CD4-positive, alpha-beta T cell treated with Interleukin-6 at 100 ng/mL for 8 hours (primary cell): ENCODE data around the gene TP53I11.

Experiments used
- DNase-seq: peaks from one replicate; pipeline ENCODE4 v3.0.0-alpha.2; 2020; ENCODE audit warnings: mixed read lengths, low spot score

Gene TP53I11

DNA sequence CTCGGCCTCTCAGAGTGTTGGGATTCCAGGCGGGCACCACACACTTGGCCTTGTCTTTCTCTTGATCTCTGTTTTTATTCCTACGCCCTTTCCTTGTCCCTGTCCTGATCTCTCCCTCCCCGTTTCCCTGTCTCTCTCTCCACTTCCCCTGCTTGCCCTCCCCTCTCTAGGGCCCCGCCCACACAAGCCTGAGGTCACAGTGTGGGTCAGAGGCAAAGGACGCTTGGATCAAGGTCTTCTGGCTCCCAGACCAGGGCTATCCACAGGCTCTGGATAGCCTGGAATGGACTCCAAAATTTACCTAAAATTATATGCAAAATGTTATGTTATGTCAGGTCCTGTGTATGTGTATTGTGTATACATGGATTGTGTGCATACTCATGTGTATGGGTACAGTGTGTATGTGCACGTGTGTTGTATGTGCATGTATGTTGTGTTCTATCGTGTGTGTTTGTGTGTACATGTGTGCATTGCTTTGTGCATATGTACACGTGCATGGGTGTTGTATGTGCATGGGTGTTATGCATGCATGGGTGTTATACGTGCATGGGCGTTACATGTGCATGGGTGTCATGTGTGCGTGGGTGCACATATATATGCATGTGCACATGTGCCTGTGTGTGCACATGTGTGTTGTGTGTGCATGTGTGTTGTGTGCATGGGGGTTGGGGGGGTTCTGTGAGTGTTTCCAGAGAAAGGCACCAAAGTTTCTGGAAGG is 38.3 kb downstream of the TP53I11 start:
- DNase-seq: no peak

DNA sequence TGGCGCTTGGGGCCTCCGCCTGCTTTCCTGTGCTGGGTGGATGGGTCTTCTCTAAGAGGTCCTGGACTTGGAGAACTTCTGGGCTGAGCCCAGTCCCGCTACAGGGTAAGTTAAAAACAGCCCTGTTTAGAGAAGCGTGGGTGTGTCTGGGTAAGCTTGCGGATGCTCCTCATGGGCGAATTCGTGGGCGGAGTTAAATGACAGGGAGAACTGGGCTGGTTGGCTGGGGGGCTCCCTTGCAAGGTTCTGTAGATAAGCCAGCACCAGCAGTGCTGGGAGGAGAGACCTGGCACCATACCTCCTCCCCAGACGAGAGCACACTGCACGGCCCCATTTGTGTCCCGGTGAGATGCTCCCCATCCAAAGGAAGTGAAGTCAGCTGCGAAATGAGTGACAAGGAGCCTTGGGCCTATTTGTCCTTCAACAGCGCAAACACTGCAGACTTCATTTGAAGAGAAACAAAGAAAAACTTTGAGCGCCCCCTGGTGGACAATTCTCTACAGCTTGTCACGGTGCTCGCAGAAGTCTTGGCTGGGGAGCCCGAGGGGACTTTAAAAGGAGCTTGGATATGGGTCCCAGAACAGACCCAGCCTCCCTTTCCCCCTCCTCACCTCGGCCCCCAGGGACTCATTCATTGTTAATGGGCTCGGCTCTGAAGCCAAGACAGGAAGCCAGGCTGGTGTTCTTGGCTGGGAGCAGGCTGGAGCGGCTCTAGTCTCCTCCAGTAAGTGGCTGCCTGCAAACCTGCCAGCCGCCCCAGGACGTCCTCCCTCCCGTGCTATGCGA is 39.5 kb downstream of the TP53I11 start:
- DNase-seq: peak; percentile 84

DNA sequence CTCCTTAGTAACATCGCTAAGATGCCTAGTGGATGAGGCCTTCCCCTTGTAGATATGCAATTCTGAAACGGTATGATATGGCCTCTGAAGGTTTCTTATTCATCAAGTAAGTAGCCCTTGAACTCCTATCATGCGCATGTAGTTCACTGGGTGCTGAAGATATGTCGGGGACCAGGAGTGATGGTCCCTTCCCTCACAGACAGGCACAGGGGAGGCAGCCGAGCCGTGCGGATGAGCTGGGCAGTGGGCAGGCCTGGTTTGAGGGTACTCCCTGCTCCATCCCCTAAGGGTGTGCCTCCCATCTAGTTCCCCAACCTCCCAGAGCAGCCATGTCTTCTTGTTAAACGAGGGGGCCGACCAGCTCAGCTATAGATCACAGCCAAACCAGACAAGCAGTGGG is 40.1 kb downstream of the TP53I11 start:
- no peak for DNase-seq

DNA sequence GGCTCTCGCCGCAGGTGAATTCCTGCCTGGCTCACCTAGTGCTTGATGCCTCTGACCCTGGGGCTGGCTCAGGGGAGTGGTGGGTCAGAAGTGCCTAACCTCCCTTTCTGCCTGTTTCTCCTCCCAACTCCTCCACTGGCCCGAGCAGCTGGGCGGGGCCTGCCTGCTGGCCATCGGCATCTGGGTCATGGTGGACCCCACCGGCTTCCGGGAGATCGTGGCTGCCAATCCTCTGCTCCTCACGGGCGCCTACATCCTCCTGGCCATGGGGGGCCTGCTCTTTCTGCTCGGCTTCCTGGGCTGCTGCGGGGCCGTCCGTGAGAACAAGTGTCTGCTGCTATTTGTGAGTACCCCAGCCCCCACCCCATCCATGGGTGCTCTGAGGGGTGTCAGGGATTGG is 41.1 kb downstream of the TP53I11 start:
- no peak for DNase-seq

DNA sequence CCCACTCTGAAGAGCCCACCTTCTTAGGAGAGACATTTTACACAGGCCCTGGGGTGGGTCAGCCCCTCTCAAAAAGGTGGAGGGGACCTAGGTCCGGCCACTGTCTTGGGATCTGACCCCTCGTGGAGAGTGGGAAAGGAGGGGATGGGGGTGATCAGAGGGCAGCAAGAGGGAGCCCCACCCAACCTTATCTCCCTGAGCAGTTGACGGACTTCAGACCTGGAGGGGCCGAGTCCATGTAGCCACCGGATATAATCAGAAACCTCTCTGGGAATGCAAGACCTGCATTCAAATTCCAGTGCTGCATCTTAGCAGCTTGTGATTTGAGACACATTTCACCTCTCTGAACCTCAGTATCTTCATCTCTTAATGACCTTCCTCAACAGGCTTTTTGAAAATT is 44.0 kb downstream of the TP53I11 start:
- no peak for DNase-seq

DNA sequence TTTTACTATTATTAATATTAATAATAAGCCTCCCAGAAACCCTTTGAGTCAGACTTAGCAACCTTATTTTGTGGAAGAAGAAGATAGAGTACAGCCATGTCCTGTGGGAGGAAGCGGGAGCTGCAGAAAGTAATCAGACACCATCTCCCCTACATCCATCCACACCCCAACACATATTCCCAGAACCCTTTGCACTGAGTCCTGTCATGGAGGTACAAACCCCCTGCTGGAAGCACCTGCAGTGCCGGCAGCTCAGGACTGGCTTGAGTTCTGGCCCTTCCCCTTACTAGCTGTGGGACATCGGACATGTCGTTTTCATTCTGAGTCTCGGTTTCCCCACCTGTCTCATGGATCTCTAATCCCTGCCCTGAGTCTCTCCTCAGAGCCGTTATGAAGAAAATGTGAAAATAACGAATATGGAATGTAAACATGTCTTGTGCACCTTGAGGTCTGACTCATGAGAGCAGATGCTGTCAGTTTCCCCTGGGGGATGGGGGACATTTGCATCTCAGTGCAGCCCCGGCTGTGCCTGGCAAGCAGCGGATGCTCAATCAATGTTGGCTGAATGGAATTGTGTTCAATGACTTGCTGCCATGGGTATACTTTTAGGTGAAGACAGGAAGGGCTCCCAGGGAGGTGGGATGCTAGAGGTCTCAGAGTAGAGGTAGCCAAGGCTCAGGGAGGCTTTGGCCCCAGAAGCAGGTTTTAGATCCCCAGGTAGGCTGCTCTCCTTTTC is 45.4 kb downstream of the TP53I11 start:
- no peak for DNase-seq

DNA sequence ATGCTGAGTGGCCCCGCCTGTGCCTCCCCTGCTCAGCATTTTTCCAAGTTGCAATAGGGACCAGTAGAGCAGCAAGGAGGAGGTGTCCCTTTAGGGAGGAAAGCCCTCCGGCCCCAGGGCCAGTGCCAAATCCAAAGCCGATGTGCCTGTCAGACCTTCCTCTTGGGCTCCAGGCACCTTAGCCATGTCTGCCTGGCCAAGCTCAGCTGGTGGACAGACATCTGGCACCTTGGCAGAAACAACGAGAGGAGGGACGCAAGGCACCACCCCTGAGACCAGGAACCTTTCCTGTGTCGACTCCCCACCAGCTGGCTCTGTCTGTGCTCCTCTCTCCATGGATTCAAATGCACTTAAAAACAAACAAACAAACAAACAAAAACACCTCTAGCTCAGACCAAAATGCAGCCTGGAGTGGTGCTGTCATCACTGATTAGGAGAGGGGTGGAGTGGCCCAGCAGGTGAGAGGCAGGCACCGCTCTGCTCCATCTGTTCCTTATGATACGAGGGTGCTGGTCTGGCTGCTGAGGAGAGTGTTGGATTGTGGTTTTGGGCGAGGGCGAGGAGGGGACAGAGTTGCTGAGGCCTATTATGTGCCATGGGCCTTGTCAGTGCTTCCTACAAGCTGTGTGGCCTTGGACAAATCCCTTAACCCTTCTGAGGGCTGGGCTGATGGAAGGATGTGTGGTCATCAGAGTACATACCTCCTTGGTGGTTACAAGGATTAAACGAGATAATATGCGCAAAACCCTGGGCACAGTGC is 46.2 kb downstream of the TP53I11 start:
- no peak for DNase-seq

DNA sequence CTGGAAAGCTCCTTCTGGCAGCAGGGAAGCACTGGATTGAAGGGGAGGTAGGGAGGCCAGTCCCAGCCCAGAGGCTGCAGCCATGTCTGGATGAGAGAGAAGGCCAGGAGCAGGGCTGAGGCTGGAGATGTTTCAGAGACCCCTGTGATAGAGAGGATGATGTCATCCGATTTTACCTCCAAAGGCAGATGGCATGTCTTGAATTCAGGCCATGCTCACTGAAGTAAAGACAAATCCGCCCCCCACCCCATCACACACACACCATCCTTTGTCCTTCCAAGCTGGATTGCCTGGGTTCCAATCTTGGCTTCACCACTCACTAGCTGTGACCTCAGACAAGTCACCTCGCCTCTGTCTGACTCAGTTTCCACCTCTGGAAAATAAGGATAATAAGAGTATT is 47.2 kb downstream of the TP53I11 start:
- DNase-seq: no peak

DNA sequence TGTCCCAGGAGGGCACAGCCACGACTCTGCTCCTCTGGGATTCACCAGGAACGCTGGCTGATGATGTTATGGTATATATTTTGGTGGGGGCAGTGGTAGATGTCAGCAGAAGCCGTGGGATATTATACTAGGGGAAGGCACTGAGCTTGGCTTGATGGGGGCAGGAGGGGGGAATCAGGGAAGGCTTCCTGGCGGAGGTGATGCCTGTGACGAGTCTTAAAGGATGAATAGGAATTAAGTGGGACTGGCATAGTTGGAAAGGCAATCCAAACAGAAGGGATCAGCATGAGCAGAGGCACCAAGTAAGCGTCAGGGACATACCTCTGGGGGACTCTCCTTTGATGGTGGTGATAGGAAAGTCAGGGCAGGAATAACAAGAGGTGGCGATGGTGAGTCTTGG is 47.6 kb downstream of the TP53I11 start:
- DNase-seq: no peak

DNA sequence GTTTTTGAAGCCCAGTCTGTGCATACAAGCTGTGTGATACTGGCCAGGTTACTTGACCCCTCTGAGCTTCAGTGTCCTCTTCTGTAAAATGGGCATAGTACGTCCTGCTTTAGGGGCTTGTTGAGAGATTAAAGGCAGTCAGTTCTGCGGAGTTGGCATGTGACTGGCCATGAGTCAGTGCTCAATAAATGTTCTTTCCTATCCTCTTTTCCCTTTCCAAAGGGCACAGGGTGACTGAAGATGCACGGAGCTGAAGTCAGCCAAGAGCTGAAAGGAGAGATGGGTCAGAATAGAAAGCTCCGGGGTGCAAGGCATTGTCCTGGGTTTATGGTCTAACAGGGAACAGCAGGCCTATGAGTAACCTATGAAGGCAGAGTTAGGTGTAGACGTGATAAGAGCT is 48.9 kb downstream of the TP53I11 start:
- DNase-seq: no peak

DNA sequence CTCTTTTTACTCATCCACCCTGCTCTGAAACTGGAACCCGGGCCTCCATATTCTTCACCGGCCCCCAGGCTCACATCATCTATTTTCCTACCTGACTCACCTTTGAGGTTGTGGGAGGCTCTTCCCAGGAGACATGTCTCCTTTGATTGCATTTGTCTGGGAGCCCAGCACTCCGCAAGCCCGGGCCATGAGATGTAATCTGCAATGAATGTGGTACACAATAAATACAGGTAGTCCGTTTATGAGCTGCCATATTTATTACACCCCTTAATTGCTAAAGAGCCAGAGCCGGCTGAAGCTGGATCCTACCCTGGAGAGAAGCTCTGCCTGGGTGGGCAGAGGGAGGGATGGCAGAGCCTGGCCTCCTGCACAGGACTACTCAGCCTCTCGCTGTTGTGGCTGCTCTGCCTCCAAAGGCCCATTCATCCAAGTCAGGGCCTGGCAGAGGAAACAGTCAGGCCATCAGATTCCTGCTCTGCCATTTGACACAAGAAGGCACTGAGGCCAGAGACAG is 49.5 kb downstream of the TP53I11 start:
- DNase-seq: no peak

DNA sequence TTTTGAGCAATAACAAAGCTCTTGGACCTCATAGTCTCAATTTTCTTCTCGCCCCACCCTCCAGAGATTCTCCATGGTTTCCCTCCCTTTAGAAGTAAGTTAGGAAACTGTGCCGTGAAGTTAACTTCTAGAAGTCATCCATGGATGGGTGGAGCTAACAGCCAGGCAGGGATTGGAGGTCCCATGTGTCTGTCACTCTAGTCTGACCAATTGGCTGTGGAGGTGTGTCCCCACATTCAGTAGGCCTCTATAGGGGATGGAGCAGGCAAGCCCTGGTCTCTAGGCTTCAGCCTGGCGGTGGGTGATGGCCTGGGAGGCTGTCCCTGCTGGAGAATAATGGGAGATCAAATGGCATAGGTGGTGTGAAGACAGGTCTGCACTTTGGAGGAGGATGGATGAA is 50.7 kb downstream of the TP53I11 start:
- DNase-seq: no peak

DNA sequence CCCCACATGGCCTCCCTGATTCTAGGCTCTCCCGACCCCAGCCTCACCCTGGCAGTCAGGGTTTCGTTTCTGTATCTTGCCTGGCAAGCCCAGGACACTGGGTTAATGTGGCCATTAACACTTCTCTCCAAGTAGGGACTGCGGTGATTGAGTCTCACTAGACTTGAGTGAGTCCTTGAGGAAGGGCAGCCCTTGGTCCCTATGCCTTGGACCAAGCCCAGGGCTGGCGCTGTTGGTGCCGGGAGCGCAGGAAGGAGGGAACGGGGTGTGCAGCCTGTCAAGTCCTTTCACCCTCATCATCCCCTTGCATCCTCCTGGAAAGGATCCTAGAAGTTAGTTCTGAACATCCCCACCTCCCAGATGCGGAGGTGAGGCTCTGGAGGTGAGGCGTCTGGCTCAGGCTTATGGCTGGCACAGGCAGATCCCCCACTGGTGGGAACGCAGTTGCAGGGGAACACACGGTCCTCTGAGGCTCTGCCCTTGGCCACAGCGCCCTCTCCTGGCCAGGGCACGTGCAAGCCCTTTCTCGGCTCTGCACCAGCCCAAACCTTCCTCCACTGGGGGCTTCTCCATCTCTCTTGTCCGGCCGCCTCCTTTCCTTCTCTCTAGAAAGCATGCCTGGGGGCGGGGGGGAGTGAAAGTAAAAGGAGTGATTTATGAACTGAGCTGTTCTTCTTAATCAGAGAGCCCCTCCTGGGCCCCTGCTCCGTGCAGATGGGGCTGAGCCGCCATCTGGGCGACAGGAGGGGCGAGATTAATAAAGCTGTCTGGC is 56.7 kb downstream of the TP53I11 start:
- DNase-seq: peak; percentile 48

DNA sequence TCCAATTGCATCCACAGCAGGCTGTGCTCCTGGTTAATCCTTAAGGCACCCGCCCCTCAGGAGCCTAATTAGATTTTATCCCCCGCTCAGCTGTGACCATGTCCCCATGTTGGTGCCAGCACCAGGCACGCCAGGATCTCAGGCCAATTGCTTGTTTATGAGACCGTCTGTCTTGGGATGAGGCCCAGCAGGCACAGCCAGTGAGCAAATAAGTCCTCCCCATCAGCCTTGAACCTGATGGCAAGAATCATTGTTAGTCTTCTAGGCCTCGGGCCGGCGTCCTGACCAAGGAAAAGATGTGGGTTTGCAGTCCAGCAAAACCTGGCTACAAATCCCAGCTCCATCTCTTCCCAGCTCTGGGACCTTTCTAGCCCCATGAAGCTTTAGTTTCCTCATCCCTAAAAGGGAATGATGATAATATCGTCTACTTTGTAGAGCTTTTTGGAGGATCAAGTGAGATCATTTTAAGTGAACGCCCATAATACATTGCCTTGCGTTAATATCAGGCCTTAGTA is 57.3 kb downstream of the TP53I11 start:
- DNase-seq: no peak

DNA sequence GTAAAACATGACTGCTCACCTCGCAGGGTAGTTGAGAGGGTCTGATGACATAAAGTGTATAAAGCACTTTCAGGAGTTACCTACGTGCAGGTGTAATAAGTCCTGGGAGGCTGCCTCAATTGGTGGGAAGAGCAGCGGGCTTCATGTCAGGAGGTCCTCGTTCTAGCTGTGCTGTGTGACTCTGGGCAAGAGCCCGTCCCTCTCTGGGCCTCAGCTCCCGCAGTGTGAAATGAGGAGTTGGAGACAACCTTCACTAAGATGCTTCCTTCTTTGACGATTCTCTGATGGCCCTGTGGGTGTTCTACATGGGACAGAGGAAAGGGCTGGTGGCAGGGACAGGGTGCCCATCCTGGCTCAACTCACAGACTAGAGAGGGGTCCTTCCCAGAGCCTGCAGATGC is 57.8 kb downstream of the TP53I11 start:
- no peak for DNase-seq

DNA sequence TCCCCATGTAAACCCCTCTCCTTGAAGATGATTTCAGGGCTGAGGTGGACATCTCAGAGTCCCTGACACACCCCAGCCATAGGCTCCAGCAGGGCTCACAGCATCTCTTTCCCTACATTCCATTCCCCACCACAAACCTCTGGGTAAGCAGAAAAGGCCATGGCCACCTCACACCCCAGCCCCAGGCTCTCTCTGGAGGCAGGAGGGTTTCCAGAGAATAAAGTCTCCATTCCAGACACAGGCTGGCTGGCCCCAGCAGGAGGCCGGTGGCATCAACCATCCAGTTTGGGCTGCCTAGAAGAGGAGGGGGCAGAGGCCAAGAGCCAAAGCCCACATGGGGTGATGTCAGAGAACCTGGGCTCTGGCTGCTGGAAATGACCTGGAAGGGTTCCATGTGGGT is 61.4 kb downstream of the TP53I11 start:
- DNase-seq: no peak

DNA sequence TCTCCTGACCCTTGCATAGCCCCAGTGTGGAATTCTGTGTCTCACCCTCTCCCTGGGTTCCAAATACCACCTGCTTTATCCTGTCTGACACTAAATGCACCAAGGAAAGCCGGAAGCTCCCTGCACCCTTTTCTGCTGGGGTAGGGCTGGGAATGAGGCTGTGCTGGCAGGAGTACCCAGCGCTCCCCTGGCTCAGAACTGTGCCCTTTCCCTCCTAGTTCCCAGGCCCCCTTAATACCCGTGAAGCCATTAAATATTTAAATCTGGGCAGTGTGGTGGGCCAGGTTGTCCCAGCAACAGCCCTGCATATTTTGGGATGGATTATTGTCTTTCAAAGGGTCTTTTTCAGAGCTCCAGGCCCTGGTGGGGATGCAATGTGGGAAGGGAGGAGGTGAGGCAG is 63.0 kb downstream of the TP53I11 start:
- DNase-seq: no peak

DNA sequence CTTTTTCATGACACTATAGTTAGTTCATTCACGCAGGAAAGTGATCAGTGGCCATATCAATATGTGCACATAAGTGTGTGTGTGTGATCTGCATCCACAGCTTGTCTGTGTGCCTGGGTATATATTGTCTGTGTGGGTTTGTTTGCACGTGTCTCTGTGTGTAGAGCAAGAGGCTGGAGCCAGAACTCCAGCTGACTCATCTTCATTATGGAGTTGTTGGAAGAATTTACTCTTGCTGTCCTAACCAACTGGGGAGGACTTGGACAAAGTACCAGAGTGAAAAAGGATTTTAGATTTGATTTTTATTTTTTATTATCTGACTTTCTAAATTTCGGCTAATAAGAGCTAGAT is 63.9 kb downstream of the TP53I11 start:
- no peak for DNase-seq

DNA sequence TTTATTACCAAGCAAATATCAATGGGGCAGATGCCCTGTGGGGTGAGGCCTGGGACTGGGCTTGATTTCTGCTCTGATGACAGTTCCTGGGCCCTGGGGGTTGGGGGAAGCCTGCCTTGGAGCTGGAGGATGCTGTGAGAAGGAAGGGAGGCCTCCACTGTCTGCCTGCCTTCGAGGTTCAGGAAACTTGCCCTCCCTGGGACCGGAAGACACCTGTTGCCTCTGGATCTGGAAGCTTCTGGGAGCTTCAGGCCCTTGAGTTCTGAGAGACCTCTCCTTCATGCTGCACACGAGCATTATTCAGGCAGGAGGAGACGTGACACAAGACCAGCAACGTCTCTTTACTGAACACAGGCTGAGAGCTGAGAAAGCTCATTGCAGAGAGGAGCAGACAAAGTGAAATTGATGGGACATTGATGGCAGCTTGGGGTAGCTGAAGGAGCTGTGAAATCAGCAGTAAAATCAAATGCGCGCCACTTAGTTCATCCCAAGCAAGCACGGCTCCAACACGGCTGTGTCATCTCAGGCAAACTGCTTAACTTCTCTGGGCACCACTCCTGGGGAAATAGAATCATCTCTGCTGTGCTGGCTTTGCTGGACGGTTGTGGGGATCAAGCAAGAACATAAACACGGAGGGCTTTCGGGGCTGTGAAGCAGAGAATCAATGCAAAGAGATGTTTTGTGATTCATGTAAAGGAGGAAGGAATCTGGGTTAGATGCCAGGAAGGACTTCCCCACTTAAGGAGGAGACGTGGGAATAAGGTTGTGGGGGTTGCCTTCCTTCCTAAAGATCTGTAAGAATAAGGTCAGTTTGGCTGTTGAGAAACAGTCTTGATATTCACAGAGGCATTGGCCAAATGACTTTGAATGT is 64.5 kb downstream of the TP53I11 start:
- no peak for DNase-seq
